ENCODE measurements around the gene STAP1. TPM values are rescaled to one million over a fixed set of nuclear protein-coding genes. Genes with fewer than 3 reads are reported as not detected.

Gene STAP1
- total and polyA plus RNA-seq, 2 of the 8 experiments (the other 6 are each of a cell fraction or from before 2014, with no cell fraction given), result not detected

GRCh38 chr4:67638136-67638535, 79.6 kb downstream of the STAP1 start:
- H3K79me2 ChIP-seq (ENCODE audit: control insufficient read depth in 1 of 2, insufficient read depth in 2 of 2, low read length in 2 of 2), result no peaks in the 10 kb centered on the region
- no peak overlapping the region for H4K8ac ChIP-seq (ENCODE audit: extremely low read depth, insufficient read depth, low read length)
- no peaks in the 10 kb centered on the region for H4K20me1 ChIP-seq (replicated peaks in 1 of 2; ENCODE audit: control insufficient read depth in 1 of 2, insufficient read depth in 2 of 2, low read length in 2 of 2)
- no peak overlapping the region for H3K4ac ChIP-seq (replicated peaks; ENCODE audit: insufficient read length, low read depth, low read length)
- WGBS, 2 experiments (ENCODE audit: extremely low coverage in 1 of 2, insufficient coverage in 1 of 2, insufficient read length in 1 of 2, insufficient replicate concordance in 2 of 2, low coverage in 1 of 2, low lambda C conversion rate in 2 of 2, missing lambda C conversion rate in 1 of 2), result 100% methylated on average over 5 of the region's 5 CpGs; no CpG with 5 or more reads in 1 of the 2 experiments
- no peak overlapping the region for H2BK12ac ChIP-seq (ENCODE audit: low read depth, low read length)
- CTCF ChIA-PET (ENCODE audit: partially characterized antibody), result interaction anchor here (0.5 to 0.7 kb wide), 2 partner anchors 25 to 56 kb away, joined by 3 read pairs; no protein-coding TSS in a partner anchor
- H3K14ac ChIP-seq (ENCODE audit: insufficient read length), result no peak overlapping the region
- H3K4me1 ChIP-seq (replicated peaks in 1 of 4; ENCODE audit: control insufficient read depth in 3 of 4, insufficient read depth in 4 of 4, low read length in 3 of 4), result no peaks in the 10 kb centered on the region
- FAIRE-seq (no peak), DNase-seq (ENCODE audit: low read depth in 1 of 2, low spot score in 2 of 2) (no peak)
- H3K79me1 ChIP-seq (ENCODE audit: low read depth, low read length), result no peaks in the 10 kb centered on the region
- no peaks in the 10 kb centered on the region for H3K27me3 ChIP-seq (replicated peaks in 1 of 4; ENCODE audit: control insufficient read depth in 3 of 4, extremely low read depth in 1 of 4, insufficient read depth in 3 of 4, low read length in 3 of 4)
- POLR2A ChIA-PET (ENCODE audit: partially characterized antibody), result no interaction called here
- H3K36me3 ChIP-seq (ENCODE audit: control insufficient read depth in 2 of 4, insufficient read depth in 4 of 4, low read length in 3 of 4), result peaks cover 3 to 57% (median 18%) of the 10 kb centered on the region in 4 experiments; a peak in 7 of 8 replicates
- H3K9ac ChIP-seq (replicated peaks in 1 of 4; ENCODE audit: extremely low read depth in 1 of 4, low read depth in 3 of 4, low read length in 3 of 4), result no peak overlapping the region
- TF ChIP-seq SP2 (IDR thresholded peaks at IDR 0.05; ENCODE audit: low read length) (no peak), JUN (IDR thresholded peaks at IDR 0.05; ENCODE audit: low read depth, low read length) (no peak), POLR2A (IDR thresholded peaks at IDR 0.05; ENCODE audit: control extremely low read depth in 1 of 2, low read depth in 2 of 2, low read length in 2 of 2) (no peak), CBX8 (IDR thresholded peaks at IDR 0.05; ENCODE audit: borderline replicate concordance, low read depth, low read length) (no peak), GABPA (IDR thresholded peaks at IDR 0.05; ENCODE audit: borderline replicate concordance, insufficient read depth, low read length) (no peak), CEBPB (IDR thresholded peaks at IDR 0.05; ENCODE audit: low read depth, low read length) (no peak), RNF2 (IDR thresholded peaks at IDR 0.05; ENCODE audit: borderline replicate concordance, low read depth, low read length, missing control alignments, poor library complexity, severe bottlenecking) (no peak), RAD21 (IDR thresholded peaks at IDR 0.05 in 1 of 2, conservative IDR thresholded peaks at IDR 0.05 in 1 of 2; ENCODE audit: low read depth in 2 of 2, low read length in 2 of 2) (no peak)
- no peak overlapping the region for H2BK20ac ChIP-seq (ENCODE audit: low read length)
- no peak overlapping the region for H3K23ac ChIP-seq (ENCODE audit: insufficient read length)
- no peak overlapping the region for H3K18ac ChIP-seq (ENCODE audit: extremely low read depth, low read length)
- H2BK15ac ChIP-seq (ENCODE audit: low read length), result no peak overlapping the region
- H3K9me3 ChIP-seq (ENCODE audit: insufficient read depth in 2 of 2, low read depth in 1 of 2, low read length in 1 of 2), result peaks cover 7 to 20% of the 10 kb centered on the region in 2 experiments; a peak in 3 of 4 replicates
- H4K91ac ChIP-seq (replicated peaks; ENCODE audit: insufficient read length, low read length), result no peak overlapping the region
- H3K27ac ChIP-seq (ENCODE audit: low read depth, low read length), result no peak overlapping the region
- no peak overlapping the region for H4K5ac ChIP-seq (ENCODE audit: insufficient read length, low read depth, low read length)
- H2AFZ ChIP-seq (ENCODE audit: low read length), result no peak overlapping the region
- H3K23me2 ChIP-seq (ENCODE audit: low read depth, low read length), result no peaks in the 10 kb centered on the region
- H2AK5ac ChIP-seq (ENCODE audit: low read depth, low read length), result no peak overlapping the region
- no peak overlapping the region for H3K4me2 ChIP-seq (ENCODE audit: insufficient read depth in 1 of 2, low read depth in 2 of 2, low read length in 2 of 2)
- no peak overlapping the region for H2BK120ac ChIP-seq (replicated peaks; ENCODE audit: low read depth, low read length)
- H2BK5ac ChIP-seq (ENCODE audit: low read depth, low read length), result no peak overlapping the region
- H3K4me3 ChIP-seq (ENCODE audit: extremely low read depth in 1 of 4, insufficient read depth in 2 of 4, low read depth in 3 of 4, low read length in 4 of 4), result no peak overlapping the region
- no peak overlapping the region for H3K56ac ChIP-seq (replicated peaks; ENCODE audit: insufficient read length, low read depth, low read length)

Data from H1 (cell line).